ENCODE measurements around the gene STYX.

Gene STYX, protein sequence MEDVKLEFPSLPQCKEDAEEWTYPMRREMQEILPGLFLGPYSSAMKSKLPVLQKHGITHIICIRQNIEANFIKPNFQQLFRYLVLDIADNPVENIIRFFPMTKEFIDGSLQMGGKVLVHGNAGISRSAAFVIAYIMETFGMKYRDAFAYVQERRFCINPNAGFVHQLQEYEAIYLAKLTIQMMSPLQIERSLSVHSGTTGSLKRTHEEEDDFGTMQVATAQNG

DNA sequence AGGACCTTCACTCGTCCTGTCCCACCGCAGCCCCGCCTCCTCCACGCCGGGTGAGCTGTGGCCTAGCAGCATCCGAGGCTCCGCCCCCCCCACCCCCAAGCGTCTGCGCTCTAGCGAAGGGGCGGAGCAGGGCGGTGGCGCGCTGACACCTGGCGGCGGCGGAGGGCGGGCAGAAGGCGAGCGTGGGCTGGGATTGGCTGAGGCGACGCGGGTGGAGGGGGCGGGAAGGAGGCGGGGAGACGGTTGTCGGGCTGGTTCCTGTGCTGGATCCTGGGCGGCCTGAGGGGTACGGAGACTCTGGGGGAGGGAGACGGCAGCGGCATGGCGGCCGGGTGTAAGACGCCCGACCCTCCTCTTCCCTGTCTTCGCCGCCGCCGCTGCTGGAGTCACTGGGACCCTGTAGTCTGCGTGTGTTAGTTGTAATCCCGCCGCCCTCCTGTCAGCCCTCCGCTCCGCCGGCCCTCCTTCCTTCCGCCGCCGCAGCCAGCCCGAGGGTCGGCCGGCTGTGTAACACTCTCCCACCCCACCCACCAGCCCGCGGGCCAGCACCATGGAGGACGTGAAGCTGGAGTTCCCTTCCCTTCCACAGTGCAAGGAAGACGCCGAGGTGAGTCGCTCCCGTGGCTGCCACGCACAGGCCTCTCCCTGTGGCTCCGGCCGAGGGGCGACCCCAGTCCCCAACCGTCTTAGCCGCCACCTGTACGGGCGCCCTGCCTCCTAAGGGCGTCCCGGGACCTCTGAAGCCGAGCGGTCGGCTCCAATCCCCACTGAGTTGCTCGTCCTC, at the start of gene STYX:
TSS of gene STYX (plus strand) at position 242 of the 784 bp plus-strand sequence. CDS start at position 551, 309 bp downstream.
- DNase-seq: peak; percentile 97

DNA sequence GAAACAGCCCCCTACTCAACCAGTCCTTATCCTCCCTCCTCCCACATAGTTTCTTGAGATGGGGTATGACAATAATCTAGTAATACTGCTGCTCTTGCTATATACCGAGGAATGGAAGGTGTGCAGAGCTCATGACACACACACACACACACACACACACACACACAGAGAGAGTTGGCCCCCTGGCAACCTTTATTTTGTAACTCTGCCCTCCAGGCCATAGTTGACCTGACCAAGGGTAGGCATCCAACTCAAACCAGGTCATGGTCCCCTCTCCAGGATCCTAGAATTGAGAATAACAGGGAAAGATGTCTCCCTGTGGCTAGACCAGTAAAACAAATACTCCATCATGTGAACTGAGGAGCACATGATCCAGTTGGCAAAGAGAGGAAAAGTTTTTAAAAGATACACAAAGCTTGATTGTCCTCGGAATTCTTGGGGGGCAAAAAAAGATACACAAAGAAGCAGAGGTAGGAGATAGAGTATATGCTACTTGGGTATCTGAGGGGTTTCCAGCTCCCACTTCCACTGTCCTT, 45.9 kb upstream of the STYX start:
- DNase-seq: no peak

DNA sequence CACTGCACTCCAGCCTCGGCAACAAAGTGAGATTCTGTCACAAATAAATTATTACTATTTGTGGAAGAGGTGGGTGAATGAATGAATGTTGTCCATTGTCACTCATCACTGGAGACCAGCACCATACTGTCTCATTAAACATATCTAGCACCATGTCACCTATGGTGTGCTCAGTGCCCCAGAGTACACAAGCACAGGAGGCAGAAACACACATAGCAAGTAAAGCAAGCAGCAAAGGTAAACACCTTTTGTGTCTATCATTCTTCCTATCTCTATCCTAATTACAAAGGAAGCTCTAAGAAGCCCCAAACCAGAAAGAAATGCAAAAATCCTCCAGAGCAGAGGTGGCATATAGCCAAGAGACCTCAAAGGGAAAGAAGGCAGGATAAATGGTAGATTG, 43.8 kb upstream of the STYX start:
- DNase-seq: no peak

DNA sequence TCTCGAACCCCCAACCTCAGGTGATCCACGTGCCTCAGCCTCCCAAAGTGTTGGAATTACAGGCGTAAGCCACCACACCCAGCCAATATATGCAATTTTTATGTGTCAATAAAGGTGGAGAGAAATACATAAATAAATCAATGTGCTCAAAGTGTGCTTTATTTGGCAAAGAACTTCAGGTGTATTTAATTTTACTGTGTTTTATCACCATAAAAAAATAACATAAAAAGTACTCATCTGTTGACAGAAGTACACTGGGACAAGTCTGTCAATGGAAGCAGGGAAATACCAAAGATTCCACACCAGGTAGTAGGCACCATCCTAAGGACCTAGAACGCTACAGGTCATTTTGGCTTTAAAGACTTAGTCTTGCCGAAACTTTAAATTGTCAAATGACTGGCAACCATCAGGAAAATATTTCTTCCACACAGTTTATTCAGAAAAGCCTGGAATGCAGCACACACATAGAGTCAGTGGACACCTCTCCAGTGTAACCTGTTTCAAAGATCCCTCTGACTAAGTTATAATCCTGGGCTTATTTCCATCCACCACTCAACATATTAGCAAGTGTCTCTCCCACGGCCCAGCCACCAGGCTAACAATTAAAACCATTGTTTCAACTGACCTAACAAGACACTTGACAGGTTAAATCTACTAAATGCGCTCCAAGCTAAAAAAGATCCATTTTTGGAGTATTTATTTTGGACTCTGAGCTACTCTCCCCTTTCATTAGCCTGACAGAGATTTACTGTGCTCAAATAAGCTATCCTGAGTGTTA, 38.8 kb upstream of the STYX start:
- no peak for DNase-seq

DNA sequence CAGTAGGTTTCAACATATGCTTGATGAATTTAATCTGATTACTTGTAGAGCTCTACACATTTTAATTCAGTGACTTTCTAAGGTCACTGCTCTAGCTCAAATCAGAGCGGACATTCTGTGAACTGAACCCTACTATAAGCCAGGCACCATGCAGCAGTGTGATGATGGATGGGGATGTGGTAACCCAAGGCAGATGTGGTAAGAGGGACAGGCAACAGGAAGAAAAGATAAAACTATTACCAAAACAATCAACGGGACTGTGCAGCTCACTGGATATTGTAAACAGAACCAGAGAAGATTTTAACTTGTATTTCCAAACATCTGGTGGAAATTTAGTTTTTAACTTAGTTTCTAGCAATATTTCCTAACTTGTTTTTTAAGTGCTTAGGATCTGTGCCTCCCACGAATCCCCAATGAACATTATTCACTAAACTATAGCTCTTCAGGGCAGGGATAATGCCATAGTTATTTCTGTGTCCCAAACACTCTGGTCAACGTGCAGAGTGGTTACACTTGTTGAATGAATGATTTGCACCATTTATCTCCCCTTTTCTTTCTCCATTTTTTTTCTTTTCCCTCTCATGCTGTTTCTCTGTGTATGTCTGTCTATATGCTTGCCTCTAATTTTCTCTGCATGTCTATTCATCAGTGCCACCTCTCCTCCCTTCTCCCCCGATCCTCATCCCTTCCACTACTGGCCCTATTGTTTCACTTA, 37.6 kb upstream of the STYX start:
- no peak for DNase-seq

DNA sequence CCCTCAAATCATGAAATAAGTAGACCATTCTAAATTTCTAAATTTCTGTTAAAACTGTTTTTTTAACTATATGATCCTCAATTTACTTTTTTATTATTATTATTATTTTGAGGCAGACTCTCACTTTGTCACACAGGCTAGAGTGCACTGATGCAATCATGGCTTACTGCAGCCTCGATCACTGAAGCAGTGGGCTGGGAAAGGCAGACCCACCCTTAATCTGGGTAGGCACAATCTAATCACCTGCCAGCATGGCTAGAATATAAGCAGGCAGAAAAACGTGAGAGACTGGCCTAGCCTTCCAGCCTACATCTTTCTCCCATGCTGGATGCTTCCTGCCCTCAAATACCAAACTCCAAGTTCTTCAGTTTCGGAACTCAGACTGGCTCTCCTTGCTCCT, 36.9 kb upstream of the STYX start:
- DNase-seq: no peak

DNA sequence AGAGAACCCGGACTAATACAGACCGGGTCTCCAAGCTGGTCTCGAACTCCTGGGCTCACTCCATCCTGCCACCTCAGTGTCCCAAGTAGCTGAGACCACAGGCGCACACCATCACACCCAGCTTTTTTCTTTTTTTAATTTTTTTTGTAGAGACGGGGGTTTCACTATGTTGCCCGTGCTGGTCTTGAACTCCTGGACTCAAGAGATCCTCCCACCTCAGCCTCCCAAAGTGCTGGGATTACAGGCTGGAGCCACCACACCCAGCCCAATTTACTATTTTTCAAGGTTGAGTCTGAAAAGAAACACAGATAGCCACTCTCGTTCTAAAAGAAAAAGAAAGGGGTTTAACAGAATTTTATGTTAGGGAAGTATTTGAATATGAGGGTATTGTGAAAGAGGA, 36.4 kb upstream of the STYX start:
- no peak for DNase-seq

DNA sequence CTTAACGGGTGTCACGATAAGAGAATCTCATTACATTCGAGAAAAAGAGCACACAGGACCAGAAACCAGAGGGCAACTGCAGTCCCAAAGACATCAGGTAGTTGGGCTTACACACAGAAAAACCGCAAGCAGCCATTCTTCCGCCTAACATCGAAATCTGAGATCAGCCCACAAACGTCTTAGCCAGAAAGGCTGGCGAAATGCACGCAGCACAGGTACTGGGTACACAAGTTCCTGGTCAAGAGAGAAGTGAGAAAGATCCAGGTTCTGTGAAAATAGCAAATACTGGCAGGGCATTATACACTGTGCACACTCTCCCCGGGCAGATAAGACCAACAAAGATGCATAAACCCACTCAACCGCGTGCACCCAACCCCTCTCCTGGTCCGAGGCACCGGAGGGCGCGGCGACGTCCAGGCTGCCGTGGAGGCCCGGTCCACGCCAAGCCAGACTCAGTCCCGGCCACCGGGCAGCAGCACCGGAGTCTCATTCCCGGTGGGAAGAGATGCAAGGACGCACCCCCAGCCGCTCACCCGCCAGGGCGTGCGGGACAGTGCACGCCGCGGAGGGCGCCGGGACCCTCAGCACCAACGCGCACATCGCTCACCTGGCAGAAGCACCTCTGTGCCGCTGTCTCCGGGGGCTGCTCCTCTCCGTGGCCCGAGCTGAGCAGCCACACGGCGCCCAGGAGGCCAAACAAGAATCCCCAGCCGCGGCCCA, 35.0 kb upstream of the STYX start:
- peak; percentile 34 for DNase-seq

DNA sequence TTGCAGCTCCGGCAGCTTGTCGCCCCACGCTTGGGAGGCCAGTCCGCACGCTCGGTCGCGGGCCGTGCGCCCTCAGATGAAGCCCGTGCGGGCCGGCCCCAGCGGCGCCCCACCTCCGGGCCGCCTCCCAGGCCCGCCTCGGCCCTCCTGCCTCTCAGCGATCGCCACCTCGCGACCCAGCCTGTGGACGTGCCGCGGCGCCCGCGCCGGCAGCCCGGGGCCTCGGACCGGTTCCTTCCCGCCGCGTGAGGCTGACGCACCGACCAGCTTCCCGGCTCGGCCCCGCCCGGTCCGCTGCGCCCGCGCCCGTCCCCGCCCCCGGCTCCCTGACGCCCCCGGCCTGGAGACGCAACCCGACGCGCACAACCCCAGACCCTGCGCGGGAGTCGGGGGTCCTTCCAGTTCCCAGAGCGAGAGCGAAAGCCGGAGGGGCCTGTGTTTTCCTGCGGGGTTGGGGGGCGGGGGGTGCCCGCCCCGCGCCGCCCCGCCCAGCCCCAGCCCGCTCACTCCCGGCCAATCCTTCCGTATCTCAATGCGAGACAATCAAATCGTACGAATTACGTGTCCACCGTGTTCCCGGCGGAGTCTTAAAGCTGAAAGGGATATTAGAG, 34.4 kb upstream of the STYX start, which contains the start of gene ERO1A:
TSS of gene ERO1A (minus strand) at position 78 of the 611 bp plus-strand sequence. CDS start at position 1, 77 bp downstream.
- peak; percentile 55 for DNase-seq

DNA sequence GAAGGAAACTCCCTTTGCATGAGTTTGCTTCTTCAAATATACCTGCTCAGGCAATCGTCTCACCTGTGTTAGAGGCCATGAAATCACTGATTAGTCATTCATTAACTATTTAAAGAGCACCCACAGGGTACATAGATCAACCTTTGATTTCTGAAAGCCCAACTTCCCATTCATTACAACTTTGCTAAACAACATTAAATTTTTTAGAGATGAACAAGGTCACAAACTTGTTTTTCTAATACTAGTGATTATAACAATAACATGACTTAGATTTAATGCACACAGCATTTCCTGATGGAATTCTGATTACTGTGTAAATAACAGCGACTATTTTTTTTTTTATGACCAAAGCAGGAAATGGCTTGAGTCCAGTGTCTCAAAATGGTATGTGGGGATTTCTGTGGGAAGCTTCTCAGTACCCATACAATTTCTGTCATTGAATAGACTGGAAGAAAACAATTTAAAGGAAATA, 29.2 kb upstream of the STYX start:
- DNase-seq: no peak

DNA sequence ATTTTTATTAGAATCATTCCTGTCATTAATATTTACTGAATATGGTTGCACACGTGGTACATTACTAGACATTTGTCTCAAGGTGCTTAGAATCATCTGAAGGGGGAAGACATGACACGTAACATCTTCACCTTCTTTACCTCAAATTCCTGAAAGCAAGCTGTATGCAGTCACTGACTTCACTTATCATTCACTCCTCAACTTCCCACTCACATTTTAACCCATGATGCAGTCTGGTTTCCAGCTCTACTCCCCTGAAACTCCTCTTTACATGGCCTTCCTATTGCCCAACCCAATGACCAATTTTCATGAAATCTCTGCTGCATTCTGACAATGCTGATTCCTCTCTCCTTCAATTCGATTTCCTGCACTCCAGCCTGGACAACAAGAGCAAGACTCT, 28.7 kb upstream of the STYX start:
- DNase-seq: no peak

DNA sequence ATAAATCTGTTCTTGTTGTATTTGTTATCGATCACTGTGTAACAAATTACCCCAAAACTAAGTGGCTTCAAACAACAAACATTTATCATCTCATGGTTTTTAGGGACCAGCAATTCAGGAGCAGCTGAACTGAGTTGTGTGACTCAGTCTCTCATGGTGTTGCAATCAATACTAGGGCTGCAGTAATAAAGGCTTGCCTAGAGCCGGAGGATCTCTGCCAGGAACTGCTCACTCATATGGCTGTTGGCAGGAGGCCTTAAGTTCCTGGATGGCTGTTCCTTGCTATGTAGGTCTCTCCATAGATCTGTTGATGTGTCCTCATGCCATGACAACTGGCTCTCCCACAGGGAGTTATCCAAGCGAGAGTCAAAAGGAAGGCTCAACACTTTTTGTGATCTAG, 26.7 kb upstream of the STYX start:
- no peak for DNase-seq

DNA sequence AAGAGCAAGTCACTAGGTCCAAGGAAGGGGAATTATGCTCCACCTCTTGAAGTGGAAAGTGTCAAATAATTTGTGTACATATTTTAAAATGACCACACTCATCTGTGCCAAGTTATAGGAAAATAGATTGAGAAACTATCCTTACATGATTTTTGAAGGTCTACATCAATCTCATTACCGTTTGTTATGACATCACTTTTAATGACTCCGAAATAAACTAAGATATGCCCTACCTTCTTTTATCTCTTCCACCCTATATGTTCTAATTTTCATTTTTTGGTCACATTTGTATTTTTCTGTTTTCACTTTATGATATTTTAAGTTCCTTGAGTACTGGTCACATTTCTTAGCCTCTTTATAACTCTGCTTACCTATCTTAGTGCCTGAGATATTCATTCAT, 26.3 kb upstream of the STYX start:
- no peak for DNase-seq

DNA sequence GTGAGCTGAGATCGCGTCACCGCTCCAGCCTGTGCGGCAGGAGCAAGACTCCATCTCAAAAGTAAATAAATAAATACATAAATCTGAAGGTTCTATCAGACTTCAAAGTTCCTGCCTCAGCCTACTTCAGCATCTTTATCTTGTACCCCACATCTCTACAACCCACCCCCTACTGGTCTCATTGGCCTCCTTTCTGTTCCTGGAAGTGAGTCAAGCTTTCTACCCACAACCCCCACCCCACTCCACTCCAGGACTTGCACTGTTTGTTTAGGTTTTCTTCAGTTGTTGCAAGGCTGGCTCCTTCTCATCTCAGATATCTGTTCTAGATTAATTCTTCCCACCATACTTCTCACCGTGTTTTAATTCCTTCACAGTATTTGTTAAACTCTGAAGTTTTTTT, 23.7 kb upstream of the STYX start:
- peak; percentile 31 for DNase-seq

DNA sequence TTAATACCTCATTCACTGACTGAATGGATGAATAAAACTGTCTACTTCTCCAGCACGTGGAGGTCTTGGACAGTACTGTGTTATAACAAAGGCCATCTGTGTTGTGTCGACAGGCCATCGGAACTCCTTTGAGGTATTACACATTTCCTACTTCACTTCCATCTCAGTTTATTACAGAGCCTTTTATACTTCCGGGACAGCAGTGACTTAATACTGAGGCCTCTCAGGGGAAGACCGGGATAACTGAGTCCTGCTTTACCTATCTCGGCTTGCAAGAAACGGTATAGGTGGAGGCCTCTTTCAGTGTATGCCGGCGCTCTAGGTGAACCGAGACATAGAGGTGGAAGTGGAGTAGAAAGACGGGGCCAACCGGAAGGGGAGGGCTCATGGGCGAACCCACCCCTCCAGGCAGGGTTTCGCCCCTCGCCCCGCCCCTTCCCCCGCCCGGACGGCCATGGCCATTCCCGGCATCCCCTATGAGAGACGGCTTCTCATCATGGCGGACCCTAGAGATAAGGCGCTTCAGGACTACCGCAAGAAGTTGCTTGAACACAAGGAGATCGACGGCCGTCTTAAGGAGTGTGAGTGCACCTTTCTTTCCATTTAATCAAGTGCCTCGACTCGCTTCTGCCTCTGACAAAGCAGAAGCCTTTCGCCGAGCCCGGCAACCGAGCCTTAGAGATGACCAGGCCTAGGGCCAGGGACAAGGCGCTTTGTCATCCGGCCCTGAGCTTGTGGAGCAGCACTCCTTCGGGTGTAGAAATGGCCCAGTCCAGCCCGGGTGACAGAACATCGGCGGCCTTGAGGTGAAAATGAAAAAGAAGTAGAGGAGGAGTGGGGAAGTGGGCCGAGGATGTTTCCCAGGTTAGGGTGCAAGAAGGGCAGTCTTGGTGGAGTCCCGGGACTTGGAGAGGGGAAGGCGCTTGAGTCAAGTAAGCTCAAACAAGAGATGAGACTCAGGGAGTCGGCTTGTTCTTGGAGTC, 23.0 kb upstream of the STYX start, which contains the start of gene PSMC6:
TSS of gene PSMC6 (plus strand) at position 477 of the 983 bp plus-strand sequence. CDS start at position 497, 20 bp downstream.
- DNase-seq: peak; percentile 95

DNA sequence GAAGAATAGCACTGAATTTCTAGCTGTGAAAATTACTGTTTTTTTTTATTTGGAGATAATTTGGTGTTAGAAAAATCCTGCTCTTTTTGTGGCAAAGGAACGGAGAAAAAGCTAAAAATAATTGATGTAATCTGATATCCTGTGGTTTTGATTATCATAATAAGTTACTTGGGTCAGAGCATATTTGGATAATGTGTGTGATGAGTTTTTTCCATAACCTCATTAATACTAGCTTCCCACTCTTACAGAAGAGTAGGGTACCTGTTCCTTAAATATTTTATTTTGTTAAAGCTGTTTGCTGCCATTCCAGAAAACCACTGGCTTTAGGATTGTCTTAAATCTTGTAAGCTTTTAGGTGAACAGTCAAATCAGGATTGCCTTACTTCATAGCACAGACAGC, 18.3 kb upstream of the STYX start:
- no peak for DNase-seq

DNA sequence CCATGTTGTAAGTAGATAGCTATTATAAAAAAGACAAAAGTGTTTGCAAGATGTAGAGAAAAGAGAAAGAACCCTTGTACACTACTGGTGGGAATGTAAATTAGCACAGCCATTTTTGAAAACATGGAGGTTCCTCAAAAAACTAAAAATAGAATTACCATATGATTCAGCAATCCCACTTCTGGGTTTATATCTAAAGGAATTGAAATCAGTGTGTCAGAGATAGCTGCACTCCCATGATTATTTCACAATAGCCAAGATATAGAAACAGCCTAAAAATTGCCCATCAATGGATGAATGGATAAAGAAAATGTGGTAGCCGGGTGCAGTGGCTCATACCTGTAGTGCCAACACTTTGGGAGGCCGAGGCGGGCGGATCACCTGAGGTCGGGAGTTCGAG, 13.8 kb upstream of the STYX start:
- DNase-seq: no peak

DNA sequence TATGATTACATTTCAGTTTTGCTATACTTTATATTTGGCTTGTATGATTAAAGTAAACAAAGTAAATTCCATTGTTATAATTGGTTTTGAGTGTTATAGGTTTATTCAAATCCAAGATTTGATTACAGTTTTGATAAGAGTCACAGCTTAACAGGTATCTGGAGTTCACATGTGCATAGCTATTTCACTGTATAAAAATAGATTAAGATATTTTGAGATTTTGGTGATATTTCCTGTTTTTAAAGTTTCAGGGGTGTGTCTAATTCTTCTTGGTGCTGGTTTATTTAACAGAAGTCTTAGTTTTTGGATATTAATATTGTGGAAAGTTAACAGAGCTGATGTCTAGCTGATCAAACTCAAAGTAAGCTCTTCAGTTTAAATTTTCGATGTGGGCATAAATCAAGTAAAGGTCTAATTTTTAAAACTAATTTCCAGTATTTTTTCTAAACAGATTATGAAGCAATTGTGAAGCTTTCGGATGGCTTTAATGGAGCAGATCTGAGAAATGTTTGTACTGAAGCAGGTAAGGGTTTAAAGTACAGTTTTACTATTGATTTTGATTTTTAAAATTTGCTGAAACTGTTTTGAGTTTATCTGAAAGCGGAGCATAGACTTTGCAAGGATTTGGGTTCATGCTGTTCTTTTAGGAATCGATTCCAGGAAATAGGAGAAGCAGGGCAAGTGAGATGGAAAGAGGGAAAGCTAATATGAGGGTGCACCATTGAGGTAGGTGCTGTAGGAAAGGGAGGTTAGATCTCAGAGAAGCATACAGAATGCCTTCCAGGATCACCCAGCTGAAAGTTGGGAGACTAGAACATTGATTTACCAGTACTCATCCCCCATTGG, 6.2 kb upstream of the STYX start:
- DNase-seq: no peak

DNA sequence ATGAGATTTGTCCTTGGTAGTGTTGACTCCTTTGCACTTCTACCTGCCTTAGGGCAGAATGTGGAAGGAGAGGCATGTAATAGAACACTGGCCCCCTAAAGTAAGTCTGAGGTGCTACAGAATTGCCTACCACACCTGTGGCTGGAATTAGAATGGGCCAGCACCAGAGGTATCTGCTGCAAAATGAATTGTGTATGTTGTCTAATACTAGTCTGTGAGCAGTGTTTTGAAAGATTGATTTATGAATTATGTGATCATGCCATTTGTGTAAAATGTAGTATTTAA, 5.7 kb upstream of the STYX start:
- no peak for DNase-seq

Measured in activated T-cell treated with anti-CD3 and anti-CD28 coated beads for 4 hours (primary cell).